OCI-LY1 (cell line): ENCODE measurements around the gene ICAM5.
"Not testable (repeated sequence)": the region's sequence is repeated elsewhere in the genome, so short reads cannot be mapped to it uniquely, and the experiment has no call there.

Experiments used
- H2AFZ ChIP-seq: fragments of 200-600 bp; sonication (generic), shearing (Covaris generic); 2 replicates; pipeline ENCODE4 v1.6.0; 2014; ENCODE audit warnings: antibody characterized with exemption, mild to moderate bottlenecking, low read length
- H3F3A ChIP-seq: fragments of 200-600 bp; sonication (generic), shearing (Covaris generic); 2 replicates; pipeline ENCODE4 v1.6.0; 2014; ENCODE audit warnings: mild to moderate bottlenecking, antibody characterized with exemption, low read length, moderate library complexity; ENCODE audit not compliant: insufficient read depth
- H3K27ac ChIP-seq: fragments of 200-600 bp; sonication (generic); 2 replicates; pipeline ENCODE4 v1.5.1; 2014; ENCODE audit warnings: low read length, mixed run types, mild to moderate bottlenecking, low read depth; ENCODE audit not compliant: poor library complexity, severe bottlenecking
- H3K27me3 ChIP-seq: fragments of 200-600 bp; sonication (generic); 2 replicates; pipeline ENCODE4 v1.6.0; 2014; ENCODE audit warnings: antibody characterized with exemption, mild to moderate bottlenecking, low read length, moderate library complexity; ENCODE audit not compliant: insufficient read depth
- H3K36me3 ChIP-seq: fragments of 200-600 bp; sonication (generic); 2 replicates; pipeline ENCODE4 v1.6.1; 2014; ENCODE audit warnings: mild to moderate bottlenecking, antibody characterized with exemption, low read length, moderate library complexity, mixed read lengths; ENCODE audit not compliant: insufficient read depth
- H3K4me1 ChIP-seq: fragments of 200-600 bp; sonication (generic); 2 replicates; pipeline ENCODE4 v1.5.1; 2014; ENCODE audit warnings: mild to moderate bottlenecking, low read length, moderate library complexity; ENCODE audit not compliant: insufficient read depth, severe bottlenecking
- H3K4me2 ChIP-seq: fragments of 200-600 bp; sonication (generic), shearing (Covaris generic); 2 replicates; pipeline ENCODE4 v1.6.1; 2014; ENCODE audit warnings: low read length
- H3K4me3 ChIP-seq: fragments of 200-600 bp; sonication (generic); 2 replicates; pipeline ENCODE4 v1.5.1; 2014; ENCODE audit warnings: low read length, low read depth, mild to moderate bottlenecking, mixed read lengths; ENCODE audit not compliant: poor library complexity, severe bottlenecking
- H3K79me2 ChIP-seq: fragments of 200-600 bp; shearing (Covaris generic); 2 replicates; pipeline ENCODE4 v1.6.1; 2016; ENCODE audit warnings: mixed run types, low read length, mixed read lengths; ENCODE audit not compliant: insufficient read depth
- H3K9ac ChIP-seq: fragments of 200-600 bp; sonication (generic), shearing (Covaris generic); 2 replicates; pipeline ENCODE4 v1.6.1; 2014; ENCODE audit warnings: mild to moderate bottlenecking, low read length, mixed read lengths
- H3K9me2 ChIP-seq: fragments of 200-600 bp; sonication (generic), shearing (Covaris generic); 2 replicates; pipeline ENCODE4 v1.6.1; 2014; ENCODE audit warnings: low read depth, mild to moderate bottlenecking, low read length, mixed read lengths
- H3K9me3 ChIP-seq: fragments of 200-600 bp; shearing (Covaris generic); 2 replicates; pipeline ENCODE4 v1.6.1; 2014; ENCODE audit warnings: low read length, mixed read lengths
- H4K20me1 ChIP-seq: fragments of 200-600 bp; sonication (generic), shearing (Covaris generic); 2 replicates; pipeline ENCODE4 v1.6.0; 2016; ENCODE audit warnings: mild to moderate bottlenecking, low read length; ENCODE audit not compliant: insufficient read depth
- EZH2 ChIP-seq: fragments of 200-600 bp; sonication (generic), shearing (Covaris generic); IDR thresholded peaks from 2 replicates; pipeline ENCODE4 v1.8.0; 2017; ENCODE audit warnings: borderline replicate concordance, mixed run types, mild to moderate bottlenecking, antibody characterized with exemption, low read length, moderate library complexity, mixed read lengths
- TF ChIP-seq, protein P1 (sequence below): fragments of 200-600 bp; sonication (generic), shearing (Covaris generic); IDR thresholded peaks from 2 replicates; pipeline ENCODE4 v1.5.1; 2017; ENCODE audit warnings: mild to moderate bottlenecking, antibody characterized with exemption, low read length, moderate library complexity, mixed read lengths

Gene ICAM5

DNA sequence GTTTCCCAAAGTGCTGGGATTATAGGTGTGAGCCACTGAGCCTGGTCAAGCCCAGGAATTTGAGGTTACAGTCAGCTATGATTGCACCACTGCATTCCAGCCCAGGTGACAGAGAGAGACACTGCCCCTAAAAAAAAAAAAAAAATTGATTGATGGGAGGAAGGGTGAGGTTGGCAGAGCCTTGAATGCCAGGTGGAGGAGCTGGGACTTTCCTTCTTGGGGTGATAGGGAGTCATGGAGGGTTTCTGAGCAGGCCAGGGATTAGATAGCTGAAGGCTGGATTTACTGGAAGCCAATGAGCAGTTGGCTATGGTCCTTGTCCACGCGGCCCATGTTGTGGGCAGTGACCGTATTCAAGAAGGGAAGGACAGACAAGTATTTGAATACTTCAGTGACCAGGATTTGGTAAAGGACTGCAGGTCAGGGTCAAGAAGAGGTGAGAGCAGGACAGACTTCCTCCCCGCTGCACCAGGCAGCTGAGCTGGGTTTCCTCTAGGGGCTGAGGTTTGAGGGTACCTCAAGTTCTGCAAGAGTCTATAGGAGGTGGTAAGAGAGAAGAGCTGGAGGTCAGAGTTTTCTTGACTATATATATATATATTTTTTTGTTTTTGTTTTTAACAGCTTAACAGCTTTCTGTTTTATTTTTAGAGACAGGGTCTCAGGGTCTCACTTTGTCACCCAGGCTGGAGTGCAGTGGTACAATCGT is 9.9 kb upstream of the ICAM5 start:
- H3K9me3 ChIP-seq = no peaks in the 10 kb centered on the region
- H3K4me2 ChIP-seq = no peak overlapping the region
- H3K27me3 ChIP-seq = no peaks in the 10 kb centered on the region
- H2AFZ ChIP-seq = no peak overlapping the region
- TF ChIP-seq, protein P1, sequence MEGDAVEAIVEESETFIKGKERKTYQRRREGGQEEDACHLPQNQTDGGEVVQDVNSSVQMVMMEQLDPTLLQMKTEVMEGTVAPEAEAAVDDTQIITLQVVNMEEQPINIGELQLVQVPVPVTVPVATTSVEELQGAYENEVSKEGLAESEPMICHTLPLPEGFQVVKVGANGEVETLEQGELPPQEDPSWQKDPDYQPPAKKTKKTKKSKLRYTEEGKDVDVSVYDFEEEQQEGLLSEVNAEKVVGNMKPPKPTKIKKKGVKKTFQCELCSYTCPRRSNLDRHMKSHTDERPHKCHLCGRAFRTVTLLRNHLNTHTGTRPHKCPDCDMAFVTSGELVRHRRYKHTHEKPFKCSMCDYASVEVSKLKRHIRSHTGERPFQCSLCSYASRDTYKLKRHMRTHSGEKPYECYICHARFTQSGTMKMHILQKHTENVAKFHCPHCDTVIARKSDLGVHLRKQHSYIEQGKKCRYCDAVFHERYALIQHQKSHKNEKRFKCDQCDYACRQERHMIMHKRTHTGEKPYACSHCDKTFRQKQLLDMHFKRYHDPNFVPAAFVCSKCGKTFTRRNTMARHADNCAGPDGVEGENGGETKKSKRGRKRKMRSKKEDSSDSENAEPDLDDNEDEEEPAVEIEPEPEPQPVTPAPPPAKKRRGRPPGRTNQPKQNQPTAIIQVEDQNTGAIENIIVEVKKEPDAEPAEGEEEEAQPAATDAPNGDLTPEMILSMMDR = no peak
- TF ChIP-seq EZH2 = no peak
- no peaks in the 10 kb centered on the region for H4K20me1 ChIP-seq
- no peaks in the 10 kb centered on the region for H3K9me2 ChIP-seq
- no peak overlapping the region for H3K4me3 ChIP-seq
- no peaks in the 10 kb centered on the region for H3K79me2 ChIP-seq
- no peaks in the 10 kb centered on the region for H3F3A ChIP-seq
- H3K9ac ChIP-seq = no peak overlapping the region
- H3K4me1 ChIP-seq = no peaks in the 10 kb centered on the region
- no peak overlapping the region for H3K27ac ChIP-seq
- peaks cover 3% of the 10 kb centered on the region for H3K36me3 ChIP-seq

DNA sequence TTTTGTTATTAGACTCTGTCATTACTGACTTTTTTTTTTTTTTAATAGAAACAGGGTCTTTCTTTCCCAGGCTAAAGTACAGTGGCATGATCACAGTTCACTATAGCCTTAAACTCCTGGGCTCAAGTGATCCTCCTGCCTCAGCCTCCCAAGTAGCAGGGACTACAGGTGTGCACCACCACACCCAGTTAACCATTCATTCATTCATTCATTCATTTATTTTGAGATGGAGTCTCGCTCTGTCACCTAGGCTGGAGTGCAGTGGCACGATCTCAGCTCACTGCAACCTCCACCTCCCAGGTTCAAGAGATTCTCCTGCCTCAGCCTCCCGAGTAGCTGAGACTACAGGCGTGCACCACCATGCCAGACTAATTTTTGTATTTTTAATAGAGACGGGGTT is 7.7 kb upstream of the ICAM5 start:
- H2AFZ ChIP-seq, H4K20me1 ChIP-seq, H3K27ac ChIP-seq, H3K79me2 ChIP-seq, H3K9me3 ChIP-seq, H3K9me2 ChIP-seq, H3K4me2 ChIP-seq, H3K27me3 ChIP-seq, H3F3A ChIP-seq, H3K9ac ChIP-seq, H3K4me3 ChIP-seq, H3K4me1 ChIP-seq: not testable (repeated sequence)
- H3K36me3 ChIP-seq = peaks cover 11% of the 10 kb centered on the region

DNA sequence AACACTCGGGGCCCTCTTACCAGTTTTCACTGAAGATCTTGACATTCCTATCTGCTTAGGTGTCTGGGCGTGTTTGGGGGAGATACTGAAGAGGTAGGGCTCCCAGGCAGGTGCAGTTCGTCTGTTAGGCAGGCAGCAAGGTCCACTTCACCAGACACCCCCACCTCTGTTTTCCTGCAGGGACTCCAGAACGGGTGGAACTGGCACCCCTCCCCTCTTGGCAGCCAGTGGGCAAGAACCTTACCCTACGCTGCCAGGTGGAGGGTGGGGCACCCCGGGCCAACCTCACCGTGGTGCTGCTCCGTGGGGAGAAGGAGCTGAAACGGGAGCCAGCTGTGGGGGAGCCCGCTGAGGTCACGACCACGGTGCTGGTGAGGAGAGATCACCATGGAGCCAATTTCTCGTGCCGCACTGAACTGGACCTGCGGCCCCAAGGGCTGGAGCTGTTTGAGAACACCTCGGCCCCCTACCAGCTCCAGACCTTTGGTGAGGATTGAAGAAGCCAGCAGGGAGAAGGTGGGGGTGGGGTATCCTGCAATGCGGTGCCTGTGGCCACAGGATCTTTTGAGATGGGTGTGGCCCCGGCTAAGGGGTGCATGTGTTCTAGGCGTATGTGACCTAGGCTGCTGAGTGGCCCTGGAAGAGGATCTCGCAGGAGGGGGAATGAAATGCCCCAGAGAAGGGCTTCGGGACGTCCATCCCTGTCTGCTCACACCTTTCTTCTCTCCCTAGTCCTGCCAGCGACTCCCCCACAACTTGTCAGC is 6.3 kb upstream of the ICAM5 start:
- Histone ChIP-seq H3K9ac (no peak overlapping the region), H3K27ac (no peak overlapping the region), H3K27me3 (no peaks in the 10 kb centered on the region), H4K20me1 (no peaks in the 10 kb centered on the region), H3F3A (no peaks in the 10 kb centered on the region), H3K4me3 (no peak overlapping the region), H3K36me3 (peaks cover 11% of the 10 kb centered on the region), H3K4me1 (peaks cover 11% of the 10 kb centered on the region), H2AFZ (no peak overlapping the region), H3K9me3 (no peaks in the 10 kb centered on the region), H3K4me2 (no peak overlapping the region), H3K9me2 (no peaks in the 10 kb centered on the region), H3K79me2 (no peaks in the 10 kb centered on the region)
- TF ChIP-seq, protein P1 = no peak
- no peak for TF ChIP-seq EZH2
